HCT116 (cell line): ENCODE data around the gene DENND1A. TPM values are rescaled to one million over a fixed set of nuclear protein-coding genes. Genes with fewer than 3 reads are reported as not detected.

Source experiments
- ATAC-seq: fragments of 200-7000 bp; cut with Tn5 transposase; 2 replicates; pipeline ENCODE4 v1.9.1; 2020; ENCODE audit warnings: mild to moderate bottlenecking, moderate library complexity
- BruUV-seq: library from RNA; stranded (reverse); fragments of 400-500 nt; replicated peaks from 2 replicates; lab custom pipeline; 2021; lab: Mats Ljungman, UMichigan
- CTCF ChIA-PET: fragments of 300-600 bp; sonication (Branson Sonifier 250); formaldehyde crosslinking; loops from one replicate; lab custom pipeline; 2021; ENCODE audit warnings: antibody characterized with exemption; lab: Charles Lee
- POLR2A ChIA-PET: fragments of 300-600, 350-600 bp; sonication (Branson Sonifier 250); formaldehyde crosslinking; loops from one replicate; lab custom pipeline; 2021; ENCODE audit warnings: antibody characterized with exemption; lab: Charles Lee
- RAD21 ChIA-PET, 2 experiments: fragments of 300-600 bp; sonication (Branson Sonifier 250); formaldehyde crosslinking; loops; one replicate each; lab custom pipeline; 2023; ENCODE audit warnings: low total read pairs in 2 of 2; ENCODE audit not compliant: uncharacterized antibody in 2 of 2, unreplicated experiment in 2 of 2, low non-redundant PET in 1 of 2; lab: Charles Lee
- DNase-seq: peaks from one replicate; pipeline ENCODE4 v3.0.0-alpha.2; 2010; ENCODE audit warnings: low read depth, low spot score
- H2AFZ ChIP-seq: fragments of 200-600 bp; shearing (Covaris generic), sonication (generic); 2 replicates; pipeline ENCODE4 v1.6.1; 2017; ENCODE audit warnings: low read depth, mixed run types, mixed read lengths, antibody characterized with exemption, low read length; ENCODE audit not compliant: poor library complexity, severe bottlenecking
- H3K27ac ChIP-seq: 2 replicates; pipeline ENCODE4 v1.5.1; 2012; ENCODE audit warnings: low read depth, low read length
- H3K27me3 ChIP-seq: fragments of 200-600 bp; sonication (generic); 2 replicates; pipeline ENCODE4 v1.6.1; 2016; ENCODE audit warnings: mixed run types, low read length, mixed read lengths; ENCODE audit not compliant: insufficient read depth
- H3K36me3 ChIP-seq, 2 experiments: fragments of 200-500 bp in 1 of 2; fragments of 200-600 bp in 1 of 2; sonication (Bioruptor generic) in 1 of 2; sonication (generic) in 1 of 2; 2 replicates each; pipeline versions ENCODE4 v1.5.1 to v1.6.1; 2014 to 2016; ENCODE audit warnings: low read length in 2 of 2, inconsistent platforms in 1 of 2, mixed read lengths in 1 of 2, mixed run types in 1 of 2; ENCODE audit not compliant: insufficient read depth in 2 of 2, control insufficient read depth in 1 of 2
- H3K4me1 ChIP-seq, 2 experiments: fragments of 200-600 bp in 1 of 2; sonication (generic) in 1 of 2; 2 replicates each; pipeline versions ENCODE4 v1.5.1 to v1.6.1; 2012 to 2017; ENCODE audit warnings: low read length in 2 of 2, inconsistent platforms in 1 of 2, mild to moderate bottlenecking in 1 of 2, mixed read lengths in 1 of 2, mixed run types in 1 of 2, moderate library complexity in 1 of 2; ENCODE audit not compliant: insufficient read depth in 2 of 2, control insufficient read depth in 1 of 2
- H3K4me2 ChIP-seq: fragments of 200-600 bp; sonication (generic); 2 replicates; pipeline ENCODE4 v1.6.1; 2017; ENCODE audit warnings: mixed run types, low read length, mixed read lengths
- H3K4me3 ChIP-seq, 2 experiments: fragments of 200-600 bp in 1 of 2; sonication (generic) in 1 of 2; replicated peaks in 1 of 2; 2 replicates each; pipeline ENCODE4 v1.5.1; 2011 to 2016; ENCODE audit warnings: low read length in 2 of 2, control low read depth in 1 of 2, low read depth in 1 of 2, mild to moderate bottlenecking in 1 of 2, mixed read lengths in 1 of 2, mixed run types in 1 of 2
- H3K79me2 ChIP-seq: fragments of 200-600 bp; sonication (generic); 2 replicates; pipeline ENCODE4 v1.6.1; 2017; ENCODE audit warnings: mild to moderate bottlenecking, mixed run types, low read length, moderate library complexity, mixed read lengths; ENCODE audit not compliant: insufficient read depth
- H3K9ac ChIP-seq: fragments of 200-600 bp; sonication (generic); 2 replicates; pipeline ENCODE4 v1.6.1; 2016; ENCODE audit warnings: low read length, mixed read lengths
- H3K9me2 ChIP-seq: fragments of 200-600 bp; sonication (generic), shearing (Covaris generic); 2 replicates; pipeline ENCODE4 v1.6.1; 2017; ENCODE audit warnings: mixed run types, mild to moderate bottlenecking, moderate library complexity; ENCODE audit not compliant: insufficient read depth
- H3K9me3 ChIP-seq, 2 experiments: fragments of 200-500 bp in 1 of 2; fragments of 200-600 bp in 1 of 2; sonication (Bioruptor generic) in 1 of 2; sonication (generic) in 1 of 2; 2 replicates each; pipeline ENCODE4 v1.6.1; 2014 to 2017; ENCODE audit warnings: low read length in 2 of 2, mixed read lengths in 2 of 2, inconsistent platforms in 1 of 2, low read depth in 1 of 2, mild to moderate bottlenecking in 1 of 2, mixed run types in 1 of 2, moderate library complexity in 1 of 2; ENCODE audit not compliant: control insufficient read depth in 1 of 2, insufficient read depth in 1 of 2
- H4K20me1 ChIP-seq: fragments of 200-600 bp; sonication (generic), shearing (Covaris generic); 2 replicates; pipeline ENCODE4 v1.6.1; 2017; ENCODE audit warnings: mixed run types, mild to moderate bottlenecking, moderate library complexity; ENCODE audit not compliant: insufficient read depth
- ATF3 ChIP-seq: IDR thresholded peaks from 2 replicates; pipeline ENCODE4 v1.6.1; 2012
- CBX3 ChIP-seq: IDR thresholded peaks from 2 replicates; pipeline ENCODE4 v1.6.1; 2012; ENCODE audit warnings: low read depth
- CEBPB ChIP-seq: IDR thresholded peaks from 2 replicates; pipeline ENCODE4 v1.6.1; 2012; ENCODE audit warnings: low read depth
- EGR1 ChIP-seq: IDR thresholded peaks from 2 replicates; pipeline ENCODE4 v1.6.1; 2012; ENCODE audit warnings: low read depth
- ELF1 ChIP-seq: IDR thresholded peaks from 2 replicates; pipeline ENCODE4 v1.6.1; 2012; ENCODE audit warnings: low read depth, borderline replicate concordance
- EZH2 ChIP-seq: fragments of 200-600 bp; sonication (generic); IDR thresholded peaks from 2 replicates; pipeline ENCODE4 v1.6.1; 2017; ENCODE audit warnings: antibody characterized with exemption, mixed run types
- EZH2phosphoT487 ChIP-seq: fragments of 200-600 bp; IDR thresholded peaks from 2 replicates; pipeline ENCODE4 v1.6.1; 2018; ENCODE audit warnings: antibody characterized with exemption, borderline replicate concordance
- FOSL1 ChIP-seq: IDR thresholded peaks from 2 replicates; pipeline ENCODE4 v1.6.1; 2012; ENCODE audit warnings: low read depth
- MAX ChIP-seq: IDR thresholded peaks from 2 replicates; pipeline ENCODE4 v1.6.1; 2012
- POLR2A ChIP-seq: IDR thresholded peaks from 2 replicates; pipeline ENCODE4 v1.7.0; 2011; ENCODE audit warnings: borderline replicate concordance; ENCODE audit not compliant: insufficient read depth, insufficient read length; ENCODE audit errors: extremely low read depth
- RAD21 ChIP-seq: IDR thresholded peaks from 2 replicates; pipeline ENCODE4 v1.6.1; 2012; ENCODE audit warnings: low read depth, mild to moderate bottlenecking
- REST ChIP-seq: IDR thresholded peaks from 2 replicates; pipeline ENCODE4 v1.6.1; 2012; ENCODE audit warnings: low read depth
- SIN3A ChIP-seq: IDR thresholded peaks from 2 replicates; pipeline ENCODE4 v1.6.1; 2012; ENCODE audit warnings: low read depth
- SP1 ChIP-seq: IDR thresholded peaks from 2 replicates; pipeline ENCODE4 v1.6.1; 2012; ENCODE audit warnings: low read depth
- SRF ChIP-seq: IDR thresholded peaks from 2 replicates; pipeline ENCODE4 v1.6.1; 2012; ENCODE audit warnings: low read depth
- YY1 ChIP-seq: IDR thresholded peaks from 2 replicates; pipeline ENCODE4 v1.6.1; 2011; ENCODE audit warnings: low read length, low read depth, moderate library complexity, mild to moderate bottlenecking; ENCODE audit not compliant: insufficient replicate concordance; ENCODE audit errors: extremely low read depth
- ZBTB33 ChIP-seq: IDR thresholded peaks from 2 replicates; pipeline ENCODE4 v1.6.1; 2011; ENCODE audit warnings: mild to moderate bottlenecking, low read length, moderate library complexity; ENCODE audit not compliant: insufficient replicate concordance; ENCODE audit errors: extremely low read depth
- ZFX ChIP-seq: fragments of 450-650 bp; IDR thresholded peaks from 2 replicates; pipeline ENCODE4 v1.6.1; 2017
- ZNF274 ChIP-seq: fragments of 200-500 bp; sonication (Bioruptor generic); IDR thresholded peaks from 2 replicates; pipeline ENCODE4 v1.6.1; 2014; ENCODE audit warnings: mild to moderate bottlenecking, low read depth, low read length, inconsistent platforms
- intact Hi-C: fragments of 100-400 bp; cut with micrococcal nuclease; formaldehyde crosslinking; loops from 2 replicates; pipeline ENCODE4 v1.10.0; 2022
- total RNA-seq: library from RNA; stranded (reverse); gene quantifications from one replicate; pipeline ENCODE4 v1.2.1, GENCODE V29; 2021; ENCODE audit not compliant: unreplicated experiment
- TF ChIP-seq, protein P1 (sequence below), 3 experiments: fragments of 200-600 bp in 1 of 3; sonication (generic) in 1 of 3; IDR thresholded peaks in 2 of 3; conservative IDR thresholded peaks in 1 of 3; 2 replicates each; pipeline ENCODE4 v1.5.1; 2012 to 2017; ENCODE audit warnings: low read depth in 2 of 3, low read length in 2 of 3, antibody characterized with exemption in 1 of 3, borderline replicate concordance in 1 of 3, control low read depth in 1 of 3, mild to moderate bottlenecking in 1 of 3, mixed read lengths in 1 of 3, mixed run types in 1 of 3, moderate library complexity in 1 of 3; ENCODE audit not compliant: insufficient read depth in 1 of 3

DENND1A gene
- total RNA-seq, 1 experiment from 2014 or later, result 33.0 TPM

- RAD21 ChIA-PET, result no interaction called here
- BruUV-seq, result no TSS peak
- no peak for ATAC-seq
- TF ChIP-seq ZBTB33, result no peak
- TF ChIP-seq, protein P1, sequence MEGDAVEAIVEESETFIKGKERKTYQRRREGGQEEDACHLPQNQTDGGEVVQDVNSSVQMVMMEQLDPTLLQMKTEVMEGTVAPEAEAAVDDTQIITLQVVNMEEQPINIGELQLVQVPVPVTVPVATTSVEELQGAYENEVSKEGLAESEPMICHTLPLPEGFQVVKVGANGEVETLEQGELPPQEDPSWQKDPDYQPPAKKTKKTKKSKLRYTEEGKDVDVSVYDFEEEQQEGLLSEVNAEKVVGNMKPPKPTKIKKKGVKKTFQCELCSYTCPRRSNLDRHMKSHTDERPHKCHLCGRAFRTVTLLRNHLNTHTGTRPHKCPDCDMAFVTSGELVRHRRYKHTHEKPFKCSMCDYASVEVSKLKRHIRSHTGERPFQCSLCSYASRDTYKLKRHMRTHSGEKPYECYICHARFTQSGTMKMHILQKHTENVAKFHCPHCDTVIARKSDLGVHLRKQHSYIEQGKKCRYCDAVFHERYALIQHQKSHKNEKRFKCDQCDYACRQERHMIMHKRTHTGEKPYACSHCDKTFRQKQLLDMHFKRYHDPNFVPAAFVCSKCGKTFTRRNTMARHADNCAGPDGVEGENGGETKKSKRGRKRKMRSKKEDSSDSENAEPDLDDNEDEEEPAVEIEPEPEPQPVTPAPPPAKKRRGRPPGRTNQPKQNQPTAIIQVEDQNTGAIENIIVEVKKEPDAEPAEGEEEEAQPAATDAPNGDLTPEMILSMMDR (IDR thresholded peaks at IDR 0.05 in 2 of 3, conservative IDR thresholded peaks at IDR 0.05 in 1 of 3; ENCODE audit: borderline replicate concordance in 1 of 3, insufficient read depth in 1 of 3, low read depth in 2 of 3, low read length in 2 of 3), result no peak
- TF ChIP-seq SP1, result no peak
- no peak for TF ChIP-seq REST
- no peak for TF ChIP-seq EZH2
- no peak for TF ChIP-seq MAX
- no peak for TF ChIP-seq FOSL1
- no peak for TF ChIP-seq SIN3A
- no peak for TF ChIP-seq SRF
- no peak for TF ChIP-seq EZH2phosphoT487
- TF ChIP-seq RAD21, result no peak
- TF ChIP-seq CBX3, result no peak
- TF ChIP-seq ELF1, result no peak
- TF ChIP-seq YY1, result no peak
- no peak for TF ChIP-seq ZNF274
- TF ChIP-seq ATF3, result no peak
- TF ChIP-seq ZFX, result no peak
- no peak for TF ChIP-seq POLR2A
- no peak for TF ChIP-seq CEBPB
- TF ChIP-seq EGR1, result no peak
- TF ChIP-seq, all 23 proteins: peak for 0
- no peaks in the 10 kb centered on the region for H3K79me2 ChIP-seq
- no peaks in the 10 kb centered on the region for H3K36me3 ChIP-seq
- no peak for DNase-seq
- POLR2A ChIA-PET, result no interaction called here
- H3K27me3 ChIP-seq, result no peaks in the 10 kb centered on the region
- no peak overlapping the region for H3K4me2 ChIP-seq
- intact Hi-C loops, result no loop called here
- no peaks in the 10 kb centered on the region for H3K9me3 ChIP-seq
- H3K4me1 ChIP-seq, result no peaks in the 10 kb centered on the region
- no peak overlapping the region for H3K9ac ChIP-seq
- H3K9me2 ChIP-seq, result no peaks in the 10 kb centered on the region
- no peak overlapping the region for H2AFZ ChIP-seq
- H3K27ac ChIP-seq, result no peak overlapping the region
- no peak overlapping the region for H3K4me3 ChIP-seq
- CTCF ChIA-PET, result no interaction called here
- H4K20me1 ChIP-seq, result no peaks in the 10 kb centered on the region
Measured at GRCh38 chr9:123475407-123475806, 454.5 kb downstream of the DENND1A start.
